ENCODE results near the gene JMY.

GRCh38 chr5:79258801-79259200 is 22.9 kb downstream of the JMY start:
- TF ChIP-seq CTCF (IDR thresholded peaks at IDR 0.05) (no peak), POLR2A (IDR thresholded peaks at IDR 0.05; ENCODE audit: low read depth) (no peak)

Measured in esophagus muscularis mucosa (tissue), 3 donors.